Frontal cortex (tissue), 4 donors: ENCODE measurements around the gene CTIF. TPM values are rescaled to one million over a fixed set of nuclear protein-coding genes. Genes with fewer than 3 reads are reported as not detected.

Source experiments
- DNase-seq, 2 donors: peaks; one replicate each; pipeline ENCODE4 v3.0.0; 2012; ENCODE audit warnings: low spot score in 2 of 2
- FAIRE-seq: peaks from 2 replicates; lab custom pipeline; 2012; peaks lifted over from hg19 to GRCh38; lab: Jason Lieb, UNC
- total RNA-seq: library from RNA; depleted of rRNA; stranded (reverse); fragments of >200 nt; gene quantifications from one replicate; pipeline ENCODE4 v1.2.3, GENCODE V29; 2014
- donor health status: control.
- donor health status: control.
- donor health status: control.

The CTIF gene
- total RNA-seq, 1 donor from 2014 or later = 42.0 TPM

DNA sequence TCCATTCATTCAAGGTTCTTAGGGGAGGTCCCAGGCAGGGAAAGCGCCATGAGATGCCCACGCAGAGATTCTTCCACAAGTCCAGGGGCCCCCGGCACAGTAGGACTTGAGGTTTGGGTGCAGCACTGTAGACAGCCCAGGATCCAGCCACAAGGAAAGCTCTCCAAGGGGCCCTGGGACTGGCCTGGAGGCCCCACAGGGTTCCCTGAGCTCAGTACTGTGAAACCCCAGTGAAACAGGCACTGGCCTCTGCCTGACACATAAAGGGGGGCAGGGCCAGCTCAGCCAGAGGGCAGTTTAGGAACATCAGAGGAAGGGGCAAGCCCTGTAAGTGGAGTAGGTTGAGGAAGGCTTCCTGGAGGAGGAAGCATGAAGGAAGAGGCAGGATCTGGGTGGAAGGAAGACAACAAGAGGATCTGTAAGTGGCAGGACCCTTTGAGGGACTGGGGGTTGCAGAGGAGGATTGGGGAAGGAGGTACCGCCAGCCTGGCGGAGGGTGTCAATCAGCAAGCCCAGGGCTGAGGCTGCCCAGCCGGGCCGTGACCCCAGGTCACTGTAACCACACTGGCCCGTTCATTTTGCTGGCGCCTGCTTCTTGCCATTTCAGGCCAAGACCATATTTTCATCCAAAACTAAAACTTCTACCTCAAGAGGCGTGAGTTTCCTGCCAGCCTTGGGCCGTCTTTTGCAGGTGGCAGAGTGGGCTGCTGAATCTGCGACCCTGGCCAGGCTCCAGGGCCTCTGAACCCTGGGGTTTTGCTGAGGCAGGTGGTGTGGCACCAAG lies 236.7 kb downstream of the CTIF start:
- DNase-seq (no peak), FAIRE-seq (no peak)

DNA sequence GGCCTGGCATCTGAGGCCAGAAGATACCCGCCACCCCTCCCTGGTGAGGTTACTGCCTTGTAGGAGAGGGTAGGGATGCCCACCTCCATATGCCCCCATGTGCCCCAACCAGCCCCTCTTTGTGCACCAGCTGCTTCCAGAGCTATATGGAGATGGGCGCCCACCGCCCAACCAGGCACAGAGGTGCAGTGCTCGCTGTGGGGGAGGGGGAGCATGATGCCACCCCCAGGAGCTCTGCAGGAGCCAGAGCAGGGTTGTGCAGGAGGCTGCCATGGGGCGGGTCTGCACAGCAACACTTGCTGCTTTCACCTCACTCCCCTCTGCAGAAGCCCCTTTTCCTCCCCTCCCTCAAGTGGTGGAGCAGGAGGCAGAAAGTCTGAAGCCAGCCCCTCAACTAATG lies 237.3 kb downstream of the CTIF start:
- FAIRE-seq = no peak
- no peak for DNase-seq

DNA sequence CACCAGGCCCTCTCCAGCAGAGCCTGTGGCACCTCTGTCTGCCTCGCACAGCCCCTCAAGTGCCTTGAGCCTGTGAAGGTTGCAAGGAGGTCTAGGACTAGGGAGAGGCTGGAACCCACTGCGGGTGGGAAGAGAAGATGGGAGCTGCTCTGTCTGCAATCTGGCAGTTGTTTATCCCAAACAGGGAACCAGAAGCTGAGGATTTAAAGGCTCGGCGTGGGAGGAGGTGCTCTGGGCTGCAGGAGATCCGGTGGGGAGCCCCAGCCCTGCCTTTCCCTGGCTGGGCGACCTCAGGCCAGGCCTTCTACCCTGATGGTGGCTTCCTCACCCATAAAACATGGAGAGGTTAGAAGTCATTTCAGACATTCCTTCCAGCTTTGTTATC lies 237.8 kb downstream of the CTIF start:
- no peak for DNase-seq
- FAIRE-seq = no peak

DNA sequence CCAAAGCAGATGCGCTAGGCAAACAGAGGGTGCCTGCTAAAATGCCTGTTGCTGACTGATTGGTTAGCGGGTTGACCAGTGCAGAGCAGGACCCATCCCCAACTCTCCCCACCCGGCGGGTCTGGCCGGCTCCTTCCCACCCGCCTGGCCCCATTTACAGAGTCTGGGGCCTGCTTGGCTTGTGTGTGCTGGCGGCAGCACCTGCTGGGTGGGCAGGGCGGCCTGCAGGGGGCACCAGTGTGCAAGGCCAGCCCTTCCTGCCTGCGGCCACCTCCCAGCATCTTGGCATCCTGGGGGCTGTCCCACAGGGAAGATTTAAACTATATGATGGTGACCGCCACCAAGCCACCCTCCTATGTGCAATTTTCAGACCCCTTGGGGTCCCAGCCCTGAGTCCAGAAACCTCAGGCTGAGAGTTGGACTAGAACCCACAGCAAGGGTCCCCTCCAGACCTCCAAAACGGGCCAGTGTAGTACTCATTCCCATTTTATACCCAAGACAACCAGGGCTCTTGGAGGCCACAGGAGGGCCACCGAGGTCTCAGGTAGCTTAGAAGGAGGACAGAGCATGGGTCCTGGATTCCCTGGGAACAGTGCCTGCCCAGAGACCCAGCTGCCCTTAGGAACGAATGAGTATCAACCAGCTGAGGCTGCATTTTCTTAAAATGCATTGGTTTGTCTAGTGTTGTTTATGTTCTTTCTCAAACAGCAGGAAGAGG lies 238.4 kb downstream of the CTIF start:
- no peak for FAIRE-seq

DNA sequence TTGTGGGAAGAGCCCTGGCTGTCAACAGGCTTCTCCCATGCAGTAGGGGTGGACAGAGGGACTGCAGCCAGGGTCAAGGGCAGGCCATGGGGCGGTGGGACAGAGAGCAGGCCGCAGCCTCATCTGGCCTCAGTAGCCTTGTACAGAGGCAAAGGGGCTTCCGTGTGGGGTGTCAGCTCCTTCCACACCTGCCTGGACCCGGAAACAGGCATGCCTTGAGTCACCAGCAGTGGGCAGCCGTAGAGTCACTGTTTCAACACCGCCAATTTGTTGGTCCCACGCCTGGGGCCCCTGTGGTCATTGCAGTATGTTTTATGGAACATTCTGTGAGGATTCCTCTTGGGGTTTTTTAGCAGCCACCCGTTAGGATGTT lies 238.9 kb downstream of the CTIF start:
- DNase-seq (no peak), FAIRE-seq (no peak)

More for the DNA sequence above, 238.4 kb downstream of the CTIF start:
- DNase-seq = peak; percentile 71 to 82

DNA sequence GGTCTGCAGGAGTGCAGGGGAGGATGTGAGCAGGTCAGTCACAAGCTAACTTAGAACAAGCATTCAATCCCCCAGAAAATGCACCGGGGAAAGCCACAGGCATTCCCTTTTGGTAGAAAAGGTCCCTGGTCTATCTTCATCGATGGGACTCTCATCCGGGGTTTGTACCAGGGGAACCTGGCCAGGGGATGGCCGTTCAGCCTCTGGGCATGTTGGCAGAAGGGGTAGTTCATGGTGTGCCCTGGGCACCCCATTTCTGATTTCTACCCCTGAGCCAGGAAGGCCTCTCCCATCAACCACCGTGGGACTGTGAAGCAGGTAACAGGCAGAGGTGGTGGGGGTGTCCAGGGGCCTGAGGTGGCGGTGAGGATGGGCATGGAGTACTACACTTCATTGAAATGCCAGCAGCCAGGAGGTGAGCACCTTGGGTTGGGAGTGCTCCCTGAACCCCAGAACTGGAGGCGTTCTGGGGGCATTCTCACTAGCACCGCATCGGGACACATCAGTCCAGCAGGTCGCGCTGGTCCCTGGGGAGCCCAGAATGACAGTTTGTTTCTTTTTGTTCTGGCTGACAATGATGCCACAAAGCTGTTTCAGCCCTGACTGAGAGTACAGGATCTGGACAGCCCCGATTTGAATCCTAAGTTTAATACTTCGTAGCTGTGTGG lies 239.6 kb downstream of the CTIF start:
- no peak for DNase-seq
- FAIRE-seq = no peak

DNA sequence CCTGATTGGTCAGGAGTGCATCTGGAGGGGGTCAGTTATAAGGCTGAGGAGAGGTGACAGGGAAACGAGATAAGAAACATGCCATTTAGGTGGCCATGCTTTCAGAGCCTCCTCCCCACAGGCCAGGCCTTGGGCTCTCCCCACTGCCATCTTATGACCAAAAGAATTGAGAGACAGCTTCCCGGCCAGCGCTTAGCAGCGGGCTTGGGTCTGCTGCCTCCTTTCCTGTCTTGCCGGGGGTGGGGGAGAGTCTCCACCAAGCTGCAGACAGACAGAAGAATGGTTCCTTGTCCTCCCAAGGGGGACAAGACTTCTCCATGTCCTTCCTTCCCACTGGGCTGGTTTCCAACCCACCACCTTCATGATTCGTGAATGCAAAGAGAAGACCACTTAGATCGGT lies 240.6 kb downstream of the CTIF start:
- FAIRE-seq = no peak
- DNase-seq = no peak

DNA sequence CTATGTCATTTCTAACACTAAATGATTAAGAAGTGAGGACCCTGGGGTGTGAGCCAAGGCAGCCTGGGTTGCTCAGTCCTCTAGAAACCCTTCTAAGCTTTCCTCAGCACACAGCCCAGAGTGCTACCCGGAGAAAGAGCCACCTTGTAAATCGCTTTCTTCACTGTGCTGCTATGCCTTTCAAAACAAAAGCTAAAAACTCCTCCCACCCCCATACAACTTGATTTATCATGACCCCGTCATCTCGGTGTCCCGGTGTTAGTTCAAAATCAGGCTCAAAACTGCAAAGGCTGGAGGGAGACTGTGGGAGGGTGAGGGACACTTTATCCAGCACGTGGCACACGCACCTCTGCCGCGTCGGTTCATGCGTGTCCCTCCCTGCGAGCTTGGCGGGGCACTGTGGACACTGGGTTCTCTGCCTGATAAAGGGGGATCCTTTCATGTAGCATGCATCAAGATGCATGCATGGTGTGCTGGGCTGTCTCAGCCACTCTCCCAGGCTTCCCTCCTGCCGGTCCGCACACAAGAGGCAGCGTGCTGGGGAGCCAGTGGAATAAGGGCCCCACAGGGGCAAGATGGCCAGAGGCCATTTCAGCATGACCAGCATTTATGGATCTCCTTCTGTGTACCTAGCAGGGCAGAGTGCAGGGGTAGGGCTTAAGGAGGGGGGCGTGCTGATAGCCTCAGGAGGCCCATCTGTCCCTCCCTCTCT lies 241.5 kb downstream of the CTIF start:
- FAIRE-seq = no peak
- DNase-seq = no peak

DNA sequence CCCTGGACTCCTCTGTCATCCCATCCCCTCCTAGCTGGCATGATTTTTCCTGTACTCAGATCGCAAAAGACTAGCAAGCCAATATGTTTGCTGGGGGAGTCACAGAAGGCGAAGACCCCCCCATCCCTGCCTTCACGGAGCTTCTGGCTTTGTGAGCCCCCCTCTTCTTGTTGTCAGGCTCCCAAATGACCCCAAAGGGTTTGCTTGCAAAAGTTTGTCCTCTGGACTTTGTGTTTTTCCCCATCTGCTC lies 242.0 kb downstream of the CTIF start:
- FAIRE-seq = no peak
- no peak for DNase-seq

DNA sequence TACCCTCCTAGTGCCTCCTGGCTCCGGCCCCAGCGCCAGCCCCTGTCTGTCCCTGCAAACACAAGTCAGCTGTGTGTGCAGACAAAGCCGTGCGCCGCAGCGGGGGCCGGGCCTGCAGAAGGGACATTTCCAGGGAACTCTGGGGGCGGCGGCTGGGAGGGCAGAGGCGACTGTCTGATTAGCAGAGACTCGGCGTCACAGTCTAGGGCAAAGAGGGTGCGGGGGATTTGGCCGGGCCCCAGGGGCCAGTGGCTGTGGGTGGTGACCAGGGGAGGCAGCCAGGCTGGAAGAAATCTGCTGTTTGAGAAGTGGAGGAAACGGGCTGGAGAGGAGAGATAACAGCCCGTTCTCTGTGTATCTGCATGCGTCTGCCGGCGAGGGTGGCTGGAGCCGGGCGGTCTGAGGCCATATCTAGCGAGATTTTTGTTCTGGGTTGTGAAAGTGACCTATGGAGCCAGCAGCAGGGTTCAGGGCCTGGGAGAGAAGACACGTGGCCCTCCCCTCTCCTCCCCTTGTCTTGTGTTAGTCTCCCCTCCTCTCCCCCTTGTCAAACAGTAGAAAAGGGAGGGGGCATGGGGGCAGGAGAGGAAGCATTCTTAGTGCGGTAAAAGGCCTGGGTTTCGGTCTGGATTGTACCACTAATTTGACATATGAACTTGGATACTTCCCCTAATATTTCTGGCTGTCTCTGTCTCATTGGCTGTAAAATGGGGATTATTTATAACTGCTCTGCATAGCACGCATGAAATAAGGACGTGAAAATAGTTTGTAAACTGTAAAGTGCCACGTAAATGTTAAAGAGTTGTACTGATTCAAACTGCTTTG lies 242.5 kb downstream of the CTIF start:
- FAIRE-seq (no peak), DNase-seq (peak; percentile 67 to 79)

DNA sequence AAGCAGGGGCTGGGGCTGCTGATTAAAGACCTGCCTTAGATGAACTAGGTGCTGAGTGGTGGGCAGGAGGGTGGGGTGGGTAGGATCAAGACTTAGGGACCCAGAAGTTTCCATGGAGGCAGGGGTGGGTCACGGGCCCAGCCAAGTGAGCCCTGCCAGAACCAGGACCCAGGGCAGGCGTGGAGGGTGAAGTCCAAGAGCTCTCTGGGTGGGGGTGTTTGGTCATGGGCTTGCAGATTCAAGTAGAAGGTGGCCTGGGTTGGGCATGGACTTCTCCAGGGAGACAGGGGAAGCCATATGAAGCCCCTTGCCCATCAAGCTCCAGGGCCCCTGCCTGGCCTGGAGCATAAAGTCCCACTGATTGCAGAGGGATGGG lies 243.1 kb downstream of the CTIF start:
- DNase-seq = no peak
- no peak for FAIRE-seq

DNA sequence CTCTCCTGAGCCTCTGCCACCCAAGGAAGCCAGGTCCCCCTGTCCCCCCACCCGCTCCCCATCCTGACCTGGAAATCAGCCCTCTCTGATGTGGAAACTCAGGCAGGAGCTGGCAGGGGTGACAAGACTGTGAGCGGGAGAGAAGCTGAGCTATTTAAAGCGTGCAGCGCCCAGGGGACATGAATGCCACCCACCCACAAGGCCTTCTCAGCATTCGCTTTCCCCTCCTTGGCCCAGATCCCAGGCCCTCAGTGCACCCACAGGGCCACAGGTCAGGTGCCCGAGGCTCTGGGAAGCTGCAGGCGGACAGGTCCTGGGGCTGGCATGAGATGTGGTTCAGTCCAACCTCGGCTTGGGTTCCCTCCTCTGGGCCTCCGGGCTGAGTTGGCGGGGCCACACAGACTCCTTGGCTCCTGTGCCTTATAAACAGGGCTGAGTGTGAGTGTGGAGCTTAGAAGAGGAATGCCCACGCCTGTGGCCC lies 243.6 kb downstream of the CTIF start:
- DNase-seq (no peak), FAIRE-seq (no peak)

DNA sequence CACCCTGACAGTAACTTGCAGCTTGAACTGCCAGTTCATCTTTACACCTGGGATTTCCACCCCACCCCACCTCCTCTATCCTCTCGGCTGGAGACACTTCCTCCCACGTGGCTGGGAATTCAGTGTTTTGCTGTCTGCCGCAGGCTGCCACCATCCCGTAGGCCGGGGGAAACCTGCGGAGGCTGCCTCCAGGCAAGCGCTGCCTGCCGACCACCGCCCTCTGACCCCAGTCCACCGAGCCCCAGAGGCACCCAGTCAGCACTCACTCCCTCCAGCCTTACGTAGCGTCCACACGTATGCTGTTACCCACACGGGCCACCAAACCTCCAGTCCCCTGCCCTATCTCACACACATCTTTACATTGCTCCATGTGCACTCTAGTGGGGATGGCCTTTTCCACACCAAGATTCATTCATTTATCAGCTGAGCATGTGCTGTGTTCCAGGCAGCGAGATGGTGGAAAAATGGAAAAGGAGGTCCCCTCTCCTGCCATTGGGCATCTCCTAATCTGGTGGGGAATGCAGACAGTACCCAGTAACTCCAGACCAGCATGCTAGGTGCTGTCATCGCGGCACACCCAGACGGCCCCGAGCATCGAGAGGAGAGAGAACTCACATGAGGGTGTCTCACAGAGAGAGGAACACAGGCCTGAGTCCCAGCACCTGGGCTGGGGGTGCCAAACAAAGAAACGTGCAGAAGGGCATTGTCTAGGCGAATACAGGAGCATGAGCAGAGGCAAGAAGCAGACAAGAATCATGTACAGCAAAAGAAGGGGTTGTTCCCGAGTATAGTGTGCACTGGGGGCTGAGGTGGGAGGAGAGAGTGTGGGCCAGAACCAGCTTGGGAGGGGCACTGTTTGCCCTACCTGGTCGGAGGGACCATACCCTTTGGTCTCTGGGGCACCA lies 245.0 kb downstream of the CTIF start:
- FAIRE-seq (no peak), DNase-seq (no peak)

DNA sequence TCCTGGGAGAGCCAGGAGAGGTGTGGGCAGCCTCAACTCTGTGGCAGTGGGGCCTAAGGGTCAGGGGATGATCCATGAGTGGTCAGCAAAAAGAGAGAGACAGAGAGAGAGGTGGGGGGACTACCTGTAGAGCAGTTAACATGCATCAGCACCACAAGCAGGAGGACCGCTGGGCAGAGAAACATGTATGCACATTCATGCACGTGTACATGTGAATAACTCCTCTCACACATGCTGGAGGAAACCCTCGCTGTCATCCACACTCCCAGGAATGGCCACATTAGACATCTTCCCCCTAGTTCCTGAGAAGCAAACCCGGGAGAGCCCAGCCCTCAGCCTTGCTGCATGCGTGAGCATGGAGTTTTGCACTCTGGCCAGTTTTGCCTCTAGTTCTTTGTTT lies 245.8 kb downstream of the CTIF start:
- no peak for FAIRE-seq

DNA sequence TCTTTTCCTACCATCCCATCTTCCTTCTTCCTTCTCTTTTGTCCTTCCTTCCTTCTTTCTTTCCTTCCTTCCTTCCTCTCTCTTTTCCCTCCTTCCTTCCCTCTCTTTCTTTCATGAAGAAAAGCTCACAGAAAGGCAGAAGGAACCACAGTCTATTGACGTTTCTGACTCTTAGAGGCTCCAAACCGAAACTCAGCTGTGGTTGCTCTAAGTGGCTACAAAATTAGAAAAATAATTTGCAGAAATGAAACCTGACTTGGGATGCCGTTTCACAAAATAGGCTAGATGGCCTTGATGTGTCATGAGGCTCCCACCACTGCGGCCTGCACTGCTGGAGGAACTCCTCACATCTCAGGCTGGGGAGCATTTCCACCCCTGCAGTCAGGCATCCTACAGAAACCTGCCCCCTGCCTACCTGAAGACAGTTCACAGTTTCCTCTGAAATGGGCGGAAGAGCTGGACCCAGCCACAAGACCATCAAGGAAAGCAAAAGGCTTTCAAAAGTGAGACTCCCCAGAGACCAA lies 246.3 kb downstream of the CTIF start:
- FAIRE-seq = no peak
- DNase-seq = no peak

More for the DNA sequence above, 245.8 kb downstream of the CTIF start:
- no peak for DNase-seq

DNA sequence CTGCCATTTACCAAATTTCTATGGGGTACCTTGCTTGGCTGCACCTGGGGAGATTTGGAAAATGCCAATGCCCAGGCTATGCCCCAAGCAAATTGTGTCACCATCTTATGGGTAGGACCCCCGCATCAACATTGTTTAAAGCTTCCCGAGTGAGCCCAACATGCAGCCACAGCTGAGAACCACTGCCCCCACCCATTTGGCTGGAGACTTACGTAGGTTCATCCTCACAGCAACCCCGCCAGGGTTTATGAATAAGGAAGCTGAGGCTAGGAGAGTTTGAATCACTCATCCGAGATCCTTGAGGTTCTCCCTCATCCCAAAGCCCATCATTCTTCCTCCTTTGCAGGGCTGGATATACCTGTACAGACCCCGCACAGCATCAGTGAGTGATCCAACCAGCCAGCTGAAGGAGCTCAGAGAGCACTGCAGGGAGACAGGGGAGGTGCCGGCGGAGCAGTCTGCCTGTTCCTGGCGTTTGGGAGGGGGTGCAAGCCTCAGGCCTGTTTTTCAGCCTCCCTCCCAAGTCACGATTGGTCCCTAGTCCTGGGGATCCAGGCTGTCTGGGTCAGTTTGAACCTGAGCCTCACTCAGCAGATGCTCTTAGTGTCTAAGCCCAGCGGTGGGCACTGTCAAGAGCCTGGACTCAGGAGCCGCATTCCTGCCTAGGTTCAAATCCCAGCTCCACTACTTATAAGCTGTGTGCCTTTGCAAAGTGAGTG lies 247.1 kb downstream of the CTIF start:
- no peak for FAIRE-seq
- DNase-seq = no peak

DNA sequence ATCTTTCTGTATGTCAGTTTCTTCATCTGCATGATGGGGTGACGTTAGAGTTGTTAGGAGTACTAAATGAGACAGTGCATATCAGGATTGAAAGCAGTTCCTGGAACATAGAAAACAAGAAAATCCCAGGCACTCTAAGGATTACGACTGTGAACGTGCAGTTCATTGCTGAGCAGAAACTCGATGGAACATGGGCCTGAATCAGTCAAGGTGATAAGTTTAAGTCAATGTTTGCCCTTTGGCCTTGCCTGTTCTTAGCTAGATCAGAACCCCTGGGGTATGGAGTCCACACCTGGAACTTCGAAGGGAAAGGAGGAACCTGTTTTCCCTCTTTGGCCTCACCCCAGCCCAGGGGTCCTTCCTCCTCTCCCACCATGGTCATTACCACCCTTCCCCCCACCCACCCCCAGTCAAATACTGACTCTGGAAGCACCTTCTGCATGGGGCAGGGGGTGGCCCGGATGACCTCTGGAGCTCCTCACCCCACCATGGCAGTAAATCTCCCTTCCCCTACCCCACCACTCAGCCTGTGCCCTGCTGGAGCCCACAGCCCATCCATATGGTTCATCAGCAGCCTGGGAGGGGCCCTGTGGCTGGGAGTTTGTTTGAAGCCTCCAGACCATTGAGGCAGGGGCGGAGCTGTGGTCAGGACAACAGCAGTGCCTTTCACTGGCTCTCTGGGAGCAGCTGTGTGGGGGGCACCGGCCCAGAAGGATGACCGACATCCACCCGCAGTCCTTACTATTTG lies 247.8 kb downstream of the CTIF start:
- no peak for FAIRE-seq
- no peak for DNase-seq
